Measurements from ENCODE around the gene DMPK.

DMPK gene

DNA sequence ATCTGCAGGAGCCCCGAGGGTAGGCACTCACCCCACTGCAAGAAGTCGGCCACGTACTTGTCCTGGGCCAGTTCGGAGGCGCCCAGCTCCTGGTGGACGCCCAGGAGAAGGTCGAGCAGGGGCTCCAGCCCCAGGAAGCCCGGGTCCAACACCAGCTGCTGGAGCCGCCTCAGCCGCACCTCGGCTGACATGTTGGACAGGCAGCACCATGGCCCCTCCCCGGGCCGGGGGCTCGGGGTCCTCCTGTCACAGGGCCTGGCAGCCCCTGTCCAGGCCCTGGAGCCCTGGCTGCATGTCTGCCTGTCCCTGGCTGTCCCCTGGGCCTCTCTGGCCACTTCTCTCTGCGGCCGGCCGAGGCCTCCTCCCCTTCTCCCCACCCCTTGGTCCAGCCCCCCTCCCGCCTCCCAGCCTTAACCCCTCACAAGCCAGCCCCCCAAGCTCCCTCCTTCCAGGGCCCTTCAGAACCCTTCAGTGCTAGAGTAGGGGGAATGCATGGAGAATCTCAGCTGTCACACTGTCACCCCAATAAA lies at the start of gene DMPK:
Gene DMPK (minus strand): TSS at position 329 of the 530 bp plus-strand sequence. CDS start 138 bp downstream, at position 191.
- no peak for DNase-seq

DNA sequence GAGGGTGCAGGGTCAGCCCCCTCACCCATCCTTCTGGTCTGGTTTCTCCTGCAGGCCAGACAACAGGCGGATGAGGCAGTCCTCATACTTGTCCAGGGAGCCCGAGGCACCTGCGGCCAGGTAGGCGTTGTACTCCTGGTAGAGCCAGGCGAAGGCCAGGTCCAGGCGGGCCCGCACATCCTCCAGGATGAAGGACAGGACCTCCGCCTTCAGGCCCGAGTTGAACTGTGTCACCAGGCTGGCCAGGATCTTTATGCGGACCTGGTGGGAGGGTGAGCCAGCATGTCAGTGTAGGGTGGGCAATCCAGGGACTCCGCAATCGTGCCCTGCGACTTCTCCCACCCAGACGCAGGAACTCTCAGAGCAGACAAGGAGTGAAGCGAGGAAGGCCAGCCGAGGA lies 46.7 kb upstream of the DMPK start:
- DNase-seq = no peak

DNA sequence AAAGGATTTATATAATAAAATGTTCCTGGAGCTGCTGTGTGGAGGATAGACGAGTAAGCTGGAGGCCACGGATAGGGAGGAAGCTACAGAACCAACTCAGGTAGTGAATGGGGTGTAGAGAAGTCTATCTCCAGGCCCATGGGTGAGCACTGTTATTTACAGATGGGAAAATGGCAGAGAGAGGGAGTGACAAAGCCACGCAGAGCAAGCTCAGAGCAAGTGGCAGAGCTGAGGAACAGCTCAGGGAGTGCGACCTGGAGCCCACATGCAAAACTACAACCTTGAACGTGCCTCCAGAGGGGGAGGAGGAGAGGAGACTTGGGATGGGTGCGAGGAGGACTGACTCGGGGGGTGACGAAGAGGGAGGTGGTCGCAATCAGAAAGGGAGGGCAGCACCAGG lies 46.2 kb upstream of the DMPK start:
- DNase-seq = no peak

- DNase-seq = no peak
These were observed 45.3 kb upstream of the DMPK start for GRCh38 chr19:45827459-45828093.

DNA sequence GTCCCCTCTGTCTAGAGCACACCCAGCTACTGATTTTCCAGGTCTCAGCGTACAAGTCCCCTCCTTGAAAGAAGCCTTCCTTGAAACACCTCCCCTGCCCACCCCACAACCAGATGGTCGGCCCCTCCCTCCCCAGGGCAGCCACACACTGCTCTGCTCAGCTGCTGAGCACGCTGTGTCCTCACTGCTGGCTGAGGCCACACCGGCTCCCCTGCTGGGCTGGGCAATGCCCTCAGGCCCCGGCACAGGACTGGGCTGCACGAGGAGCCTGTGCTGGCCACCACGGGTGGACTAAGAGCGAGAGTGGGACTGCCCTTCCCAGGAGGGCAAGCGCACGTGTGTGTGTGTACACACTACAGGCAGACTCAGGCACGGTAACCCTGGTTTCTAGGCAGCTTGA lies 44.6 kb upstream of the DMPK start:
- no peak for DNase-seq

GRCh38 chr19:45825917-45826893 lies 43.9 kb upstream of the DMPK start:
- no peak for DNase-seq

DNA sequence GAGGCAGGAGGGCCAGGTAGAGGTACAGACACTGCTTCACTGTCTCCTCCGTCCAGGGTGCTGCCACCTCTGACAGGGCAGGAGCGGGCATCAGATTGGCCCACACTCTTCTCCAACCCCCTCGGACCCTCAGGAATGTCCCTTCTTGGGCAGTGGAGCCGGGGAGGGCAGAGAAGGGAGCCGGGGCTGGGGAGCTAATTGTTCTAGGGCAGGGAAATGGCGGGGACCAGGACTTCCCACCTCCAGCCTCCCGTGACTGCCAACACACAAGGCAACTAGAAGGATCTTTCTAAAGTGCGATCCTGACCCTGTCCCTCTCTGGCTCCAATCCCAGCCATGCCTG lies 42.9 kb upstream of the DMPK start:
- no peak for DNase-seq

- no peak for DNase-seq
These were observed 42.4 kb upstream of the DMPK start for GRCh38 chr19:45824531-45825262.

GRCh38 chr19:45824041-45824471 lies 41.8 kb upstream of the DMPK start:
- no peak for DNase-seq

GRCh38 chr19:45823182-45823581 lies 40.9 kb upstream of the DMPK start:
- no peak for DNase-seq

GRCh38 chr19:45822716-45823115 lies 40.4 kb upstream of the DMPK start:
- DNase-seq = no peak

- DNase-seq = no peak
These were observed 39.3 kb upstream of the DMPK start for GRCh38 chr19:45821570-45821969.

DNA sequence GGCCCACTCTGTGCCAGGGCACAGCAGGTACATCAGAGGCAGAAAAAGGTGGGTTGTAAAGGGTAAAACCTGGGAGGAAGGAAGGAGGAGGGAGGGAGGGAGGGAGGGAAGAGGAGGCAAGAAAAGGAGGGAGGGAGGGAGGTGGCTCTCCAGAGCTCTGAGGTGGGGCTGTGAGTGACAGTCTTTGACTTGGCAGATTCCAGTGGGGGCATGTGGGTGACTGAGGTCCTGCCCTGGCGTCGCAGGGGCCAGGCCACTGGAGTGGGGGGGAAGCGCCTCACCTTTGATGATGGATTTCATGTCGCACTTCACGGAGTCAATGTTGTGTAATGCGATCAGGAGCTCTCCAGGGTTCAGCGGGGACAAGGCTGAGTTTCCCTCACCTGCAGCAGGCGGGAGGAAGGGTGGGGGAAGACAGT lies 38.8 kb upstream of the DMPK start:
- no peak for DNase-seq

DNA sequence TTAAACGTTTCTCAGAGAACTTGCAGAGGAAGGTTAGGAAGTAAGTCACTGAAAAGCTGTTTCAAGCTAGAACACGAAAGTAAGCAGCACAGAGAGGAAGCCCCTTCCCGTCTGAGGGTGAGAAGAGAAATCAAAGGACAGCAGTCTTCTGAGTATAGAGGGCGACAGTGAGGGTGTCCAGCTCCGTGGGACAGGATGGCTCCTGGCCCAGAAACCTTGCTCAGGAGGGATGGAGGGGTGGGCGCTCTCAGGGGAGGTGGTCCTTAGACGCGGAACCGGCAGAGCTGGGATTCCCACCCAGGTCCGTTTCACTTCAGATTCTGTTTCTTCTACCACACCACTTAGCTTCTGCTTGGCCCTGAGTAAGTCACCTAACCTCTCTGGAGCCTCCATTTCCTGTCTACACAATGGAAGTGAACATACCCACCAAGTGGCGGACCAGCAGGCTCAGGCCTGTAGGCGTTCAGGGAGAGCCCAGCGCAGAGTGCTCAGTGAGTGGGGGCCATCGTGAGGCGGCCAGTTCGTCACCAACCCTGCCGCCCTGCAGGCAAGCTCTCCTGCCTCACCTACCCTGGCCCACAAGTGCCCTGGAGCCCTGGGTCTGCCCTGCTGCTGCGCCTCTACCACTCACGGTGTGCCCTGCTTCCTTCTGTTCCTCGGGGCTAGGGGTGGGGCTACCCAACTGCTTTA lies 38.3 kb upstream of the DMPK start:
- DNase-seq = no peak

GRCh38 chr19:45819769-45820168 lies 37.5 kb upstream of the DMPK start:
- no peak for DNase-seq

- DNase-seq = no peak
These were observed 35.5 kb upstream of the DMPK start for GRCh38 chr19:45817725-45818301.

DNA sequence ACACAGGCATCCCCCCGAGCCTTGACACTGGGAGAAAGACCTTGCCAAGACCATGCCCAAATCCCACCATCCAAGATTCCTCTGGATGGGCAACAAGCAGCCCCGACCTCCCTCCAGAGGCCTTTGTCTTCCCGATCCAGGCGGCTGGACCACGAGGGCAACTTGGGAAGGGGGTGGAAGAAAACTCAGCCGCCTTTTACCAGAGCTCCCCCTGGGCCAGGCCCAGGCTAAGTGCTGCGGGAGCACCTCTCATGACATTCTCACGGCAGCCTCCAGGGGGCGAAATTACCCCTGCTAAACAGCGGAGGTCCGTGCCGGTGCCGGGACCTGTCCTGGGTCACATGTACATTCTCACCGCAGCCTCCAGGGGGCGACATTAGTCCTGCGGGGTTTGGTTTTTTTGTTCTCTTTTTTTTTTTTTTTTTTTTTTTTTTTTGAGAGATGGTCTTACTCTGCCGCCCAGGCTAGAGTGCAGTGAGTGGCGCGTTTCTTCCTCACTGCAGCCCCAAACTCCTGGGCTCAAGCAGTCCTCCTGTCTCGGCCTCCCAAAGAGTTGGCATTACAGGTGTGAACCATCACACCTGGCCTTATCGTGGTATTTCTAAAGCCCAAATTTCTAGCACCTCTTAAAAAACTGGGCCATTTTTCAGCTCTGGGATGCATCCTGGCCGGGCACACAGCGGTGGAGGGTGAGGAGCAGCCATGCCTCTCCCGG lies 34.9 kb upstream of the DMPK start:
- DNase-seq = peak; percentile 99

DNA sequence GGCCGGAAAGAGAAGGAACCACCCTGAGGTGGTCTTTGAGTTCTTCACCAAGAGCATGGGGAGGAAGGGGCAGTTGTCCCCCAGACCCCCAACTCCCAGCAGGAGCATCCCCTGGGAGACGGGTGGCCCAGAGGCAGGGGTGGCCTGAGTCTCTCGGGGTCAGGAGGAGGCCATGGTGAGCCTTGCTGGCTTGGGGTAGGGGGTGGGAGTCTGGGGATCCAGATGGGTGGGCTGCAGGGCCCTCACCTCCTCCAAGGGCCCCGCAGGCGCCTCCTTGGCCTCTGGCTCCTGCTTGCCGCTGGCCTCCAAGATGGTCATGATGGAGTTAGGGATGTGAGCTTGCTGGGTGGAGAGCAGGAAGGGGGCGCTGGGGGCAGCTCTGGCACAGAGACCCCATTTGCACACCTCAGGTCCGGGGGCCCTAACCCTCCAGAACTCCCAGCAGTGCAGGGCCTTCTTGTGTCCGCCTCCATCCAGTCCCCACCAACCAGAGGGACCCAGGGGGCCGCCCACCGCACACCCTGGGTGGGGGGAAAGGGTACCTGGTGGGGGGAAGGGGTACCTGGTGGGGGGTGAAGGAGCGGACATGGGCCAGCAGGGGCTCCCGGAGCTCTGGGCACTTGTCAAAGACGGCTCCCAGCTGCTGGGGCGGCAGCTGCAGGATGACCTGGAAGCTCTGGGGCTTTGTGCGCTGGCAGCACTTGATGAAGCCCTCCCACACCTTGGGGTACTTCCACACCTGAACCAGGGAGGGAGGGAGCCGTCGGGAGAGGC lies 34.1 kb upstream of the DMPK start:
- DNase-seq = no peak

- no peak for DNase-seq
These were observed 33.4 kb upstream of the DMPK start for GRCh38 chr19:45815481-45816216.

DNA sequence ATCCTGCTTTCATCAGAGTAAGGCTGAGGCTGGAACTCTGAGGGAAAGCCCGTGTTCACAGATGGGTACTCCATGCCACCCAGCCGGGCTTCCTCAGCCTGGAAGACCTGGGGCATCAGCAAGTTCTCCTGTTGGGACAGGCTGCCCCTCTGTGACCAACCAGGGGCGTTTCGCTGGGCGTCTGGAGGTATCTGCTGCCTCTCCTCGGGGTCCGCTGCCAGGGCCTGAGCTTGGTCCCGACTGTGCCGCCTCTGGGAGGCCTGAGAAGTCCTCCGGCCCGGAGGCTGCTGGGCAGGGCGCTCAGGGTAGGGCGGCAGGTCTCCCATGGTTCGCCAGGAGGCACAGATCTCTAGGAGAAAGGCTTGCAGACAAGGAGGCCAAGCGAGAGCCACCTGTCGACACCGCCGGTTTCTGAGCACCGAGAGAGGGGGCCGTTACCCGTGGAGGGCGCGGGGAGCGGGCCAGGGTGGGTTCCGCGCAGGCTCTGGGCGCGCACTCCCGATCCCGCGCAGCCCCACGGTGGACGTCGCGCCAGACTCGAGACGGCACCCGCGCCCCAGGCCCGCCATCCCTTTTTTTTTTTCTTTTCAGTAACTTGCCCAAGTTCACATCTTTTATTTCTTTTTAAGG lies 32.7 kb upstream of the DMPK start, which contains the start of gene RSPH6A:
Gene RSPH6A (minus strand): TSS at position 458 of the 630 bp plus-strand sequence. CDS start 132 bp downstream, at position 326.
- DNase-seq = no peak
